Parathyroid adenoma (tissue), 2 donors: ENCODE measurements around the gene KLK15.

Experiments
- H2AFZ ChIP-seq: fragments of 300-600 bp; sonication (generic); one replicate; pipeline ENCODE4 v1.7.0; 2017; ENCODE audit warnings: antibody characterized with exemption, mild to moderate bottlenecking
- H3K27ac ChIP-seq: fragments of 300-600 bp; sonication (generic); one replicate; pipeline ENCODE4 v1.7.0; 2017
- H3K27me3 ChIP-seq: fragments of 300-600 bp; sonication (generic); one replicate; pipeline ENCODE4 v1.7.0; 2017; ENCODE audit warnings: low read length; ENCODE audit not compliant: control insufficient read depth, insufficient read depth
- H3K36me3 ChIP-seq: fragments of 300-600 bp; sonication (generic); one replicate; pipeline ENCODE4 v1.7.0; 2017; ENCODE audit warnings: low read length; ENCODE audit not compliant: control insufficient read depth, insufficient read depth
- H3K4me1 ChIP-seq: fragments of 300-600 bp; sonication (generic); one replicate; pipeline ENCODE4 v1.7.0; 2017; ENCODE audit warnings: control low read depth
- H3K4me2 ChIP-seq: fragments of 300-600 bp; sonication (generic); one replicate; pipeline ENCODE4 v1.7.0; 2017; ENCODE audit warnings: low read length
- H3K4me3 ChIP-seq: fragments of 300-600 bp; sonication (generic); one replicate; pipeline ENCODE4 v1.7.0; 2017; ENCODE audit warnings: low read depth, low read length
- H3K79me2 ChIP-seq: fragments of 300-600 bp; sonication (generic); one replicate; pipeline ENCODE4 v1.7.0; 2017; ENCODE audit warnings: control low read depth
- H3K9ac ChIP-seq: fragments of 300-600 bp; sonication (generic); one replicate; pipeline ENCODE4 v1.7.0; 2017; ENCODE audit warnings: mild to moderate bottlenecking
- H3K9me3 ChIP-seq: fragments of 300-600 bp; sonication (generic); one replicate; pipeline ENCODE4 v1.7.0; 2017; ENCODE audit warnings: low read length; ENCODE audit not compliant: control insufficient read depth
- TF ChIP-seq, protein P1 (sequence below): fragments of 300-600 bp; sonication (generic); IDR thresholded peaks from one replicate; pipeline ENCODE4 v1.7.0; 2017; ENCODE audit warnings: antibody characterized with exemption, mild to moderate bottlenecking
- donor health status: primary hyperparathyroidism.

Gene KLK15

DNA sequence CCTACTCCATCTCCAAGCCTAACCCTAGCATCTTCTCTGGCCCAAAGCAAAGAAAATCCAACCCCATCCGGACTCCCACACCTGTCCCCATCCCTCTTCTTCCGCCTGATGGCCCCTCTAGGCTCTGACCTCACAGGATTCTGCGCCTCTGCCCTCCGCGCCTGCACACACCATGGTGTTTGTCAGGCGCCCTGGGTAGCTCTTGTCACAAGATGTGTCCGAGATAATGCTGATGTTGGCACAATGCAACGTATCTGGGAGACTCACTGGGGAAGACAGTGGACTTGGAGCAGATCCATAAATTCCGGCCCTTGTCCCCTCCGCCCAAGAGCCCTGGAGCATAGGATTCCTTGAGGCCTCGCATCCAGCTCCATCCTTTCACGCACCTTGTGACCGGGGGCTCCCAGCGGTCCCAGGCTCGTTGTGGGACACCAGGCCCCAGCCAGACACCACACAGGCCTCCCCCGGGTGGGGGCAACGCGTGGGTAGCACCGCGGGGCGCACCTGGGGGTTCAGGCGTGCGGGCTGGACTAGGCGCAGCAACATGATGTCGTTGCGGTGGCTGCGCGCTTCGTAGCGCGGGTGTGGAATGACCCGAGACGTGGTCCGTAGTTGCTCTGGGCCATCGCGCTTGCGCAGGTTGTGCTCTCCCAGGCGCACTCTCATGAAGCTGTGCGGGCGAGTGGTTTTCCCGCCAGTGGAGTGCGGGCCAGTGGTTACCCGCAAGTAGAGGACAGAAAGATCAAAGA is 6.7 kb downstream of the KLK15 start:
- no peaks in the 10 kb centered on the region for H3K36me3 ChIP-seq
- no peak overlapping the region for H2AFZ ChIP-seq
- no peaks in the 10 kb centered on the region for H3K79me2 ChIP-seq
- TF ChIP-seq, protein P1, sequence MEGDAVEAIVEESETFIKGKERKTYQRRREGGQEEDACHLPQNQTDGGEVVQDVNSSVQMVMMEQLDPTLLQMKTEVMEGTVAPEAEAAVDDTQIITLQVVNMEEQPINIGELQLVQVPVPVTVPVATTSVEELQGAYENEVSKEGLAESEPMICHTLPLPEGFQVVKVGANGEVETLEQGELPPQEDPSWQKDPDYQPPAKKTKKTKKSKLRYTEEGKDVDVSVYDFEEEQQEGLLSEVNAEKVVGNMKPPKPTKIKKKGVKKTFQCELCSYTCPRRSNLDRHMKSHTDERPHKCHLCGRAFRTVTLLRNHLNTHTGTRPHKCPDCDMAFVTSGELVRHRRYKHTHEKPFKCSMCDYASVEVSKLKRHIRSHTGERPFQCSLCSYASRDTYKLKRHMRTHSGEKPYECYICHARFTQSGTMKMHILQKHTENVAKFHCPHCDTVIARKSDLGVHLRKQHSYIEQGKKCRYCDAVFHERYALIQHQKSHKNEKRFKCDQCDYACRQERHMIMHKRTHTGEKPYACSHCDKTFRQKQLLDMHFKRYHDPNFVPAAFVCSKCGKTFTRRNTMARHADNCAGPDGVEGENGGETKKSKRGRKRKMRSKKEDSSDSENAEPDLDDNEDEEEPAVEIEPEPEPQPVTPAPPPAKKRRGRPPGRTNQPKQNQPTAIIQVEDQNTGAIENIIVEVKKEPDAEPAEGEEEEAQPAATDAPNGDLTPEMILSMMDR, result no peak
- H3K27ac ChIP-seq, result no peak overlapping the region
- H3K9ac ChIP-seq, result no peak overlapping the region
- H3K9me3 ChIP-seq, result no peaks in the 10 kb centered on the region
- no peaks in the 10 kb centered on the region for H3K4me1 ChIP-seq
- H3K27me3 ChIP-seq, result no peaks in the 10 kb centered on the region
- no peak overlapping the region for H3K4me2 ChIP-seq
- H3K4me3 ChIP-seq, result no peak overlapping the region

DNA sequence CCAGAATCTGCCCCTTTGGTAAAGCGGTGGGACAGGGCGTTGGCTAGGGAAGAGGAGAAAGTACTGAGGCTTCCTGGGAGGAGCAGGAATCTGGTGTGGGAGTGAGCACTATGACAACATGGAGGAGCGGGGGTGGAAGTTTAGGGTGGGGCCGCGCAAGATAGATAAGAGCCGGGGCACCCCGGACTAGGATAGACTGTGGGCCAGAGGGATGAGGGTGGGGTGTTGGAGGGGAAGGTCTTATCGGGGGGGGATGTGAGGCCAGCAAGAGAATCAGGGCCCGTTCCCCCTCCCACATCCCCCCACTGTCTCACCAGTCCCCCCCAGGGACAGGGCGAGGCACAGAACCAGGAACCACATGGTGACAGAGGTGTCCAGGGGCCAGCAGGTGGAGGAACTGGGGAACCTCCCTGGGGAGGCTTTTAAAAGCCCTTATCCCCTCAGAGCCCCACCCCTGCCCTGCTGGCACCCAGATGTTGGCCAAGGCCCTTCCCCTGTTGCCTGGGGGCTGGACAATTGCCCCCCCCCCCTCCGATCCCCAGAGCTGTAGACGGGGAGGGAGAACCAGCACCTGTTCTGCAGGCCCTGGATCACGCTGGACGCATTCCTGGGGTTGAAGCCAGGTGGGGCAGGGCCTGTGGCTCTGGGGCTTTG is 9.9 kb downstream of the KLK15 start, which contains the start of gene KLK1:
Gene KLK1, minus strand, starts transcription at position 399 of the 654 bp plus-strand sequence. Its CDS starts 39 bp downstream, at position 360.
- no peaks in the 10 kb centered on the region for H3K36me3 ChIP-seq
- H3K27me3 ChIP-seq, result peaks cover 3% of the 10 kb centered on the region
- no peak within 1 kb of the TSS for H3K4me2 ChIP-seq
- H3K9me3 ChIP-seq, result no peaks in the 10 kb centered on the region
- no peak within 1 kb of the TSS for H3K9ac ChIP-seq
- TF ChIP-seq, protein P1, result no peak
- no peak within 1 kb of the TSS for H3K27ac ChIP-seq
- no peak within 1 kb of the TSS for H3K4me3 ChIP-seq
- H2AFZ ChIP-seq, result no peak within 1 kb of the TSS
- H3K79me2 ChIP-seq, result no peaks in the 10 kb centered on the region
- no peaks in the 10 kb centered on the region for H3K4me1 ChIP-seq

DNA sequence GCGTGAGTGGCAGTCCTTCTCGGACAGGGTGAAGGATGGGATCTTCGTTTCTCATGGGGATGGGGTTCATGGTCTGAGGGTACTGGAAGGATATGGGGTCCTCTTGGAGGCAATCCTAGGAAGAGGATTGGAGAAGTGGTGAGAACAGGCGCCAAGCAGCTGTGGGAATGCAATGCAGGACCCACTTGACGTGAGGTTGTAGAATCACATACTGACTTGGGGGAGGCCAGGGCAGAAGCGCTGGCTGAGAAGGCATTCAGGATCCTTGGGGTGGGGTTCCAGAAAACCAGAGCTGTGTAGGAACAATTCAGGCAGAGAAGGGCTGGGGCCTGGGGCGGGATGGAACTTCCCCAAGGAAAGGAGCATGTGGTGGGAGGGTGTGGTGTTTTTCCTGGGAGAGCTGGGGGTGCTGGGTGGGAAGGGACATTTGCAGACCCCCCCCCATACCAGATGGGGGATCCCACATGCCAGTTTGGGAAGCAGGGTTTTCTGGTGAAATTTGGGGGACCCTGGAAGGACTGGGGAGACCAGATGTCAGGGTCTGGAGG is 10.6 kb downstream of the KLK15 start:
- Histone ChIP-seq H3K4me2 (no peak overlapping the region), H3K79me2 (no peaks in the 10 kb centered on the region), H3K27me3 (peaks cover 3% of the 10 kb centered on the region), H3K9ac (no peak overlapping the region), H3K36me3 (no peaks in the 10 kb centered on the region), H2AFZ (no peak overlapping the region), H3K9me3 (no peaks in the 10 kb centered on the region), H3K4me3 (no peak overlapping the region), H3K27ac (no peak overlapping the region), H3K4me1 (no peaks in the 10 kb centered on the region)
- TF ChIP-seq, protein P1, result no peak

DNA sequence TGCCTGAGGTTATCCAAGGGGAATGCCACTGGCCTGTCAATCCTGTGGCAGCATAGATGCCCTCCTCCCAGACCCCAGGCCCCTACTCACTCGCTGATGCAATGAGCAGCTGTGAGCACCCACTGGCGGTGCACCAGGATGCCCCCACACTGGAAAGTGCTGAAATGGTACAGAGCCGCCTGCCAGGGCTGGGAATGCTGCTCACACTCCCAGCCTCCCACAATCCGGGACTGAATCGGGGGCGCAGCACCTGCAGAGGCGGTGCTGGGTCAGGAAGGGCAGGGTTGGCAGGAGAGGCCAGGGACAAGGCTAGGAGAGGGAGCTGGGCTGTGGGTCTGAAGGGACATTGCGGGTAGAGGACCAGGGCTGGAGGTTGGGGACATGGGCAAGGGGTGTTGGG is 11.8 kb downstream of the KLK15 start:
- Histone ChIP-seq H3K9me3 (no peaks in the 10 kb centered on the region), H3K27me3 (peaks cover 3% of the 10 kb centered on the region), H3K4me2 (no peak overlapping the region), H3K4me1 (no peaks in the 10 kb centered on the region), H3K36me3 (no peaks in the 10 kb centered on the region), H3K27ac (no peak overlapping the region), H3K79me2 (no peaks in the 10 kb centered on the region), H3K9ac (no peak overlapping the region), H3K4me3 (no peak overlapping the region), H2AFZ (no peak overlapping the region)
- TF ChIP-seq, protein P1, result no peak
